C4-2B (cell line): ENCODE measurements around the gene CLIC4.

Source experiments
- ZFX ChIP-seq: fragments of 450-650 bp; IDR thresholded peaks from 2 replicates; pipeline ENCODE4 v1.6.1; 2017
- TF ChIP-seq, protein P1 (sequence below): fragments of 450-650 bp; conservative IDR thresholded peaks from 2 replicates; pipeline ENCODE4 v1.5.1; 2017; ENCODE audit warnings: mild to moderate bottlenecking

DNA sequence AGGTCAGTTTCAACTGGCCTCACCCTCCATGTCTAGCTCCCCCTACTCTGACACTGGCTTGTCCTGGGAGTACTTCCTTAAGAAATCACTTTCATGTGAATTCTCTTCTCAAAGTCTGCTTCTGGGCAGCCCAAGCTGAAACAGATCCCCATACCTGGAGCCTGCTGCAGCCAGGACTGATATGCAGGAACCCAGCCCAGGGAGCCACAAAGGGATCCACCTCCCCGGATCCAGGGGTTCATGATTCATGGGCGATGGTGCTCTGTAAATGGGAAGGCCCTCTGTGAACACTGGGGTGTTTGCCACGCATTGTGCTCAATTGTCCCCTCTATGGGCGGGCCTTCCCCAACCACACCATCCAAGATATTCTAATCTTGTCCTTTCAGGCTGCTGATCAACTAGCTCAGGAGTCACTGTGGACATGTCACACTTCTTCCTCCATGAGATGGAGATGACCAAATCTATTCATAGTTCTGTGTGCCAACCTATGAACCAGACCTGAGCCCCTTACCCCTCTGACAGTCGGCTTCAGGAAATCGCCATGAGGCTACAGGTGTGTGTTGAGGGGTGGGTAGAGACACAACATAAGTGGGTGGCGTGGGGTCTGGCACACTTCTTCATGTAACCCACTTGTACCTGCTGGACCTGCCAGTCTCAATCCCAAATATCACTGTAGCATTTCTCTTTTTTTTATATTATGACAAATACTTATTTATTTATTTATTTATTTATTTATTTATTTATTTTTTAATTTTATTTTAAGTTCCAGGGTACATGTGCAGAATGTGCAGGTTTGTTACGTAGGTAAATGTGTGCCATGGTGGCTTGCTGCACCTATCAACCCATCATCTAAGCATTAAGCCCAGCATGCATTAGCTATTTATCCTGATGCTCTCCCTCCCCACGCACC is 143.1 kb downstream of the CLIC4 start:
- TF ChIP-seq, protein P1, sequence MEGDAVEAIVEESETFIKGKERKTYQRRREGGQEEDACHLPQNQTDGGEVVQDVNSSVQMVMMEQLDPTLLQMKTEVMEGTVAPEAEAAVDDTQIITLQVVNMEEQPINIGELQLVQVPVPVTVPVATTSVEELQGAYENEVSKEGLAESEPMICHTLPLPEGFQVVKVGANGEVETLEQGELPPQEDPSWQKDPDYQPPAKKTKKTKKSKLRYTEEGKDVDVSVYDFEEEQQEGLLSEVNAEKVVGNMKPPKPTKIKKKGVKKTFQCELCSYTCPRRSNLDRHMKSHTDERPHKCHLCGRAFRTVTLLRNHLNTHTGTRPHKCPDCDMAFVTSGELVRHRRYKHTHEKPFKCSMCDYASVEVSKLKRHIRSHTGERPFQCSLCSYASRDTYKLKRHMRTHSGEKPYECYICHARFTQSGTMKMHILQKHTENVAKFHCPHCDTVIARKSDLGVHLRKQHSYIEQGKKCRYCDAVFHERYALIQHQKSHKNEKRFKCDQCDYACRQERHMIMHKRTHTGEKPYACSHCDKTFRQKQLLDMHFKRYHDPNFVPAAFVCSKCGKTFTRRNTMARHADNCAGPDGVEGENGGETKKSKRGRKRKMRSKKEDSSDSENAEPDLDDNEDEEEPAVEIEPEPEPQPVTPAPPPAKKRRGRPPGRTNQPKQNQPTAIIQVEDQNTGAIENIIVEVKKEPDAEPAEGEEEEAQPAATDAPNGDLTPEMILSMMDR: no peak
- no peak for TF ChIP-seq ZFX
